Stimulated activated CD8-positive, alpha-beta memory T cell treated with anti-CD3 and anti-CD28 coated beads, Interleukin-15, amount 100 ng/mL, for 24 hours (primary cell): ENCODE data around the gene AKAP12.
A peak's percentile ranks its signal among the peaks of the same experiment; 100 is the strongest.
"Not testable (repeated sequence)": the region's sequence is repeated elsewhere in the genome, so short reads cannot be mapped to it uniquely, and the experiment has no call there.

Experiments
- DNase-seq: peaks from one replicate; pipeline ENCODE4 v3.0.0-alpha.2; 2020; ENCODE audit warnings: low read depth

The AKAP12 gene

DNA sequence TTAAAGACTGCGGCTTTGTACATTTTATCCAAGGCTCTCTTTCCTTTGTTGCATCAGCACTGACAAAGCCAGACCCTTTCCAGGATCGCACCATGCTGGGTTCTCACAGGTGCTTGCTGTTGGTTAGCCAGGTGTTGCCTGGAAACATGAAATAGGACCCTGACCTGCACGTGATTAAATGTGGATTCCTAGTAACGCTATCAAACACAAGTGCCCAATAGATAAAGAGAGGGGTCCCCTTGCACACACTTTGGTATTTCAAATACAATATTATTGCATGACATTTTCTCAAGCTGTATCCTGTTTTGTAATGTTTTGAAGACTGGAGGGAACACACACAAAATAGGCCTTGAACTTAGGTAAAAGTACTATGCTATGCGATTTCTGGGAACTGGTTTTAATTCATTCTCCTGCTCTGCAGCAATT lies 73.3 kb downstream of the AKAP12 start:
- DNase-seq: no peak

DNA sequence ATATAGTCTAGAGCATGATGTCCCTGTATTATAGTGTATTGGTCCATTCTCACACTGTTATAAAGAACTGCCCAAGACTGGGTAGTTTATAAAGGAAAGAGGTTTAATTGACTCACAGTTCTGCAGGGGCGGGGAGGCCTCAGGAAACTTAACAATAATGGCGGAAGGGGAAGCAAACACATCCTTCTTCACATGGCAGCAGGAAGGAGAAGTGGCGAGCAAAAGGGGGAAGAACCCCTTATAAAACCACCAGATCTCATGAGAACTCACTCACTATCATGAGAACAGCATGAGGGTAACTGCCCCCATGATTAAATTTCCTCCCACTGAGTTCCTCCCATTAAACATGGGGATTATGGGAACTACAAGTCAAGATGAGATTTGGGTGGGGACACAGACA lies 75.9 kb downstream of the AKAP12 start:
- not testable (repeated sequence) for DNase-seq

DNA sequence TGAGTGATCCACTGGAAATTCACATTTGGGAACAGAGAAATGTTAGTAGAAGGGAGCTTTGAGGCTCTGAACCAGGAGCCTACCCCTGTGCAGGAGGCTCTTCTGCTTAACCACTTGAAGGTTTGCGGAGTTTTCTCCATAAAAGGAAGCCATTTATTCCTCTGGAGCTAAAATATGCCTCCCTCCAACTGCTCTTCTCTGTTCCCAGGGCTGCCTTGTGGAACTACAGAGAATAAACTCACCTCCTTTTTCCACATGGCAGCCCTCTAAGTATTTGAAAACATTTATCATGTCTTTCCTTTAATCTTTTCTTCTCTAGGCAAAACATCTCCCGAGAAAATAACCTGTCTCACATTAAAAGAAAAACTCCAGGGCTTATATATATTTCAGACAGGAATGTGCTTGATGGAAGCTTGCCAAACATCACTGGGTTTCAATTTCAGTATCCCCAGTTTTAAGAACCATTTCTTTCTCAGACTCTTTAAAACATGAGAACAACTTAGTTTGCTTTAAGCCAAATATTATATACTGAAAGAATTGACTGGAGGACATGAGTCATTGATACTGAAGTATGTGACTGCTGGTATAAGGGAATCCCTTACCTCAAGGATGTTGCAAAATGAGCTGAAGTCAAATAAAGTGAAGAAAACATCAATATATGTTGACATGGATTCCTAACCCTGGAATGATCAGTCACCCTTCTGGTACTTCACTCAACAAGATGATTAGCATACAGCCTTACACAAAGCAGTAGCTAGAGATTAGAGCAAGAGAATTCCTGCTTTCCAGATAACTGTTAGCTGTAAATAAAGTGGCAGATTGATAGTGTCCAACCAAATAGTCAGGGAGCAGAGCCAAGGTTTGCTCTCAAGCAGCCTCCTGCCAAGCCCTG lies 77.6 kb downstream of the AKAP12 start:
- DNase-seq: no peak

DNA sequence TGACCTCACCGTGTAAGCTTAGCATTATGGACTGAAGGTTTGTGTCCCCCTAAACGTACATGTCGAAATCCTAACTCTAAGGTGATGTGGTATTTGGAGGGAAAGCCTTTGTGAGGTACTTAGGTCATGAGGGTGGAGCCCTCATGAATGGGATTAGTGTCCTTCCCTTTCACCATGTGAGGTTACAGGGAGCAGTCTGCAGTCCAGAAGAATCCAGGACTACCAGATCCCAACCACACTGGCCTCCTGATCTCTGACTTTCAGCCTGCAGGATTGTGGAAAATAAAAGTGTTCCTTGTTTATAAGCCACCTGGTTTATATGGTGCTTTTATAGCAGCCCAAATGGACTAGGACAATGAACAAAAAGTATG lies 78.2 kb downstream of the AKAP12 start:
- DNase-seq: no peak

DNA sequence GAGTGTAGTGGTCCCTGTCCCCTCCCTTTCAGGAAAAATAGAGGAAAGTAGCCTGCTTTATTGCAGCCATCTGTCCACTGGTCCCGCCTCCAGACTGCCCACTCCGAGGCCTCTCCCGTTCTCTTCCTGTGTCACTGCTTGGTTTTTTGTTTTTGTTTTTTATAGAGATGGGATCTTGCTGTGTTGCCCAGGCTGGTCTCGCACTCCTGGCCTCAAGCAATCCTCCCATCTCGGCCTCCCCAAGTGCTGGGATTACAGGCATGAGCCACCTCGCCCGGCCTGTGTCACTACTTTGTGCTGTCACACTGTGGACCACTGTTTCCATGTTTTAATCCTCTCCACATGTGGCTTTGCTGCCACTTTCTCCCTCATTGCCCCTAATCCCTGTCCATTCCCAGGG lies 80.4 kb downstream of the AKAP12 start:
- DNase-seq: no peak

DNA sequence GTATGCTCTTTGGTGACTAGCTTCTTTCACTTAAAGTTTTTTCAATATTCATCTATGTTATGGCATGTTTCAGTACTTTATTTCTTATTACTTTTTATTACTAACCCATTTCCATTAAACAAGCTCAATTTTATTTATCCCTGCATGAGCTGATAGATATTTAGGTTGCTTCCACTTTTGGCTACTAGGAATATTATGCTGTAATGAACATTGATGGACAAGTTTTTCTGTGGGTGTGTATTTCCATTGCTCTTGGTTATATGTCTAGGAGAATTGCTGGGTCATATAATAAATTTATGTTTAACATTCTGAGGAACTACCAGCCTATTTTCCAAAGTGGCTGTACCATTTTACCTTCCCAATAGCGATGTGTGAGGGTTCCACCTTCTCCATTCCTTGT lies 81.7 kb downstream of the AKAP12 start:
- no peak for DNase-seq

DNA sequence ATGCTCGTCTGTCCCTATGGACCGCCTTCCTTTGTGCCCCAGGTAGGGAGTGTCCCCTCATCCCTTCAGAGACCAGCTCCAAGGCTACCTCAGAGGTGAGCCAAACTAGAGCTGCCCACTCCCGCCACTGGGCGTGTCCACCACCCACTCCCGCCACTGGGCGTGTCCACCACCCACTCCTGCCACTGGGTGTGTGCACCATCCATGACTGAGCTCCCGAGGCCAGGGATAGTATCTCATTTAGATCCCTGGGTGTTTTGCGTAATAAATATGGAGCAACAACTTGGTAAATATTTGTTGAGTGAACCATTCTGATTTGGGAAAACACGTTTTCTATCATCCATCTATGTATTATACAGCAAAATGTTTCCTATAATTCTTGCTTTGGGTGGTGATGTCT lies 82.8 kb downstream of the AKAP12 start:
- no peak for DNase-seq

DNA sequence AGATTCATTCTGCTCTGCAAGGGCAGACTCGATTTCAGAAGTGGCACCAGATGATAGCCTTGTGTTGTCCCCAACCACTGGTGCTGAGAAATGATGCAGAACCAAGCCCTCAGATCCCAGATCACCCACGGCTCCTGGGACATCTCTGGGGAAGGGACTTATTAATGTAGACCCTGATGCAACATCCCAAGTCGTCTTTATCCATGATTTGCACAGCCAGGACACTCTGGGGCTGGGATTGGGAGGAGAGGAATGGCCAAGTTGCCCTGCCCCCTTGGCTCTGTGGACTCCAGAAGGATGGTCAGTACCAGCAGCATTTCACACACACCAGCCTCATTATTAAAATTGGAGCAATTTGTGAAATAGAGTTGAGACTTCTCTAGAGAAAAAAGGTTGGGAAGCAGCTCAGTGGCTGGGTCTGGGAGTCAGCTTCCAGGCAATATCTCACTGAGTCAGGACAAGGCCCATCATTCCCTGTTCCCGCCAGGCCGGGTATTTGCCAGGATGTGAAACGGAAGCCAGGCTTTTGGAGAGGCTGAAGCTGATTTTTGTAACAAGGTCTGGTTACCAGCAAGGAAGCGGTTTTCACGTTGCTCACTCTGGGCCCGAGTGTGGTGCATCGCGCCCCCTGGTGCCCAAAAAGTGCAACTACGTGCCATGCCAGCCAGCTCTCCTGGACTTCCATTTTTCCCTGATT lies 84.2 kb downstream of the AKAP12 start:
- peak; percentile 64 for DNase-seq

DNA sequence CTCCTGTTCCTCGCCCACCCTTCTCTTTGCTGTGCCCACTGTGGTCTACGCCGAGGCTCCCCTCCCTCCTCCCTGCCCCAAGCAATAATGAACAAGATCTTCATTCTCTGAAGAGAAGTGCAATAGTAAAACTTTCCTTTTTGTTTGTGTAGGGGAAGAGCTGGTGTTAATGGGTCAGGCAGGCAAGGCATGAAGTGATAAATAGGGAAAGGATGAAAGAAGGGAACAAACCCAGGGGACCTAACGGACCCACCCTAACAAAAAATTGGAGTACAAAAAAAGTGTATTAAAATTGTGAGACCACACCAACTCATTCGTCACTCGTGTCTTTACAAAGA lies 84.7 kb downstream of the AKAP12 start:
- DNase-seq: no peak

DNA sequence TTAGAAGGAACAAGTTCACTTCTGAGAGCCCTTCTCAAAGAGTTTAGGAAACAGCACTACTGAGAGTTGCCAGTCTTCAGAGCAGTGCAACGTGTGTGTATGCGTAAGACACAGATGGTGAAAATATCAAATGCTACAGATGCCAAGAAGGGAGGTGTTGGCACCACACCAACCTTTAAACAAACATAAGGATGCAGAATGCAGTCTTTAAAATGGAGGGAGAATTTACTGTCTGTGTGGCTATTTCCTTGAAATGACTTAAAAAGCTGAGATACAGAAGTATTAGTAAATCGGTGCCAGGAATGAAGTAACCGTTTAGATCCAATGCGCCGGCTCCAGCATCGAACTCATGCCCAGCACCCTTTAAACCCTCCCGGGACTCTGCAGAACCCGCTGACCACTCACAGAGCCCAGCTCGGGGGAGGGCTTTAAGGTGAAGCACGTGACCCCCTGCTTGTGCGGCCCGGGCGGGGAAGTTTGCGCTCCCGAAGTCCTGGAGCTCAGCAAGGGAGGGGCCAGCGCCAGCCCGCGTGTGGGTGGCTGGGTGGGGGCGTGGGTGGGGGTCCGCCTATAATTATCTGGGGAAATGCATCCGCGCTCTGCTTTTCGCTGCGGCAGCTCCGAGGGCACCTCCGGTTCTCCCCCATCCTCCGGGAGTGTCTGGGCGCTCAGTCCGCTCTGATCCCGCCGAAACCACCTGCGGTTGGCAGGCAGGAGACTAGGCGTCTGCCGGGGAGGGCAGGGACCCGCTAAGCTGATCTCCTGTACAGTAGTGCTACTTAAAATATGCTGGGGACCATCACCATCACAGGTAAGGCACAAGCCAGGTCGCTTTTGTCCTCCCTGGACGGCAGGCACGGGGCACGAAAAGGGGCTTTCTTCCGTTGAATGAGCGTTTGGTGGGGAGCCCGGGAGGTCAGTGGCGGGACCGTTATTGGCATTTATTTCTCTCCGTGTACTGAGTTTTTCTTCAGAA lies 85.6 kb downstream of the AKAP12 start:
- DNase-seq: no peak

DNA sequence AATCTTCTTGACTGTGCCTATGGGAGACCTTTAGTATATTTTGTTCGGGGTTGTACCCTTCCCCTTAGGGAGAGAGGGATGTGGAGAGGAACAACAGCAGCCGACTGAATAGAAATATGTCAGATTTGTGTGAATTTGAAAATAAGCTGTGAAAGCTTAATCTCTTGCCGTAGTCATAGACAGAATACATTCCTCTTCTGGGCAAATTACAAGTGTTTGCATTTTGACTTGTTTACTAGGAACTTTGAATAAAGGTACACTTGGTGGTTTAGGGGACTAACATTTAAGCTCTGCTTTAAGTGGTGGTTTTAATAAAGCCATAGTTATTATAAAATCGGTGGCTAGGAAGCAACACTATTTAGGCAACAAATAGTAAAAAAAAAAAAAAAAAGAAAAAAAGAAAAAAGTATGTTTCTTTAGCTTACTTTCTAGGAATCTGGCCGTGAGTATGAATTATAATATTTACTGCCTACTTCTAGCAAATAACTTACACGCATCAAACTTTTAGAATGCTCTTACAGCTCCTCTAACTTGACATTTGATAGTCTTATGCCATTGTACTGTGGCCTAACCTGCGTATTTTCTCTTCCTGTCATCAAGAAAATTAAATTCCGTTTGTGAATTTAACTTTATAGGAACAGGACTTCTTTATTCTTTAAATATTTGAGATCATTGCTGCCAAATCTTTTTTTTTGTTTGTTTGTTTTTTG lies 86.5 kb downstream of the AKAP12 start:
- no peak for DNase-seq

DNA sequence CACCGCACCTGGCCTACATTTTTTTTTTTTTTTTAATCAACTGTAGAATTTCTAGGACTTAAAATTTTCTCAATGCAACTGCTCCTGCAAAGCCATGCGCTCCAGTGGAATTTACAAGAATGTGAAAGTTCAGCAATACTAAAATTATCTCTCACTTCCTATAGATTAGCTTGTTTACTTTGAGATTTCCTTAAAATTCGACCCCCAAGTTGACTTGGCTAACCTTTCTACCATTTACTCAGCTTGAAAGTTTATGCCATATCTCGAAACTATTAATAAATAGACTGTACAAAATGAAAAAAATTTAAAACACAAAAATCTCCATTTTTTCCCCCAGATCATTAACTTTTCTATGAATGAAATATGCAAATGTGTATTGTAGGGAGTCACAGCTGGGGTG lies 87.3 kb downstream of the AKAP12 start:
- DNase-seq: no peak

DNA sequence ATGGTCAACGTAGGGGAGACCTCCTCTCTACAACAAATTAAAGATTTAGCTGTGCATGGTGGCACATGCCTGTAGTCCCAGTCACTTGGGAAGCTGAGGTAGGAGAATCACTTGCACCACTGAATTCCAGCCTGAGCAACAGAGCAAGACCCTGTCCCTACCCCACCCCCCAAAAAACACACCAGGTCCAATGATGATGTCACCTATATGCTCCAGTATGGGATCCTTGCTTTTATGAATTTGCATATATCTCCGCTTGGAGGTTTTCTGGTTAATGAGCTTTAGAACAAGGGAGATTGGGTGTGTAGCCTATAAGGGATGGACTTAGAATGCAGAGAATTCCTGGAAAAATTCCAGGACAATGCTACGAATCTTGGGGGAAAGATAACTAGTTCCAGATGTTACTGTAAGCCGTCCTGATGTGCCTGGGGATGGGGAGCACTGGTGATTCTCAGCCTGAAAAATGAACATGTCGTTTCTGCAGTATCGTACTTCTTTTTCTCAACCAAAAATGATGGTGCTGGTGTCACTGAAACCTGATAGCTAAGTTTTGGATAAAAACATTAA lies 90.4 kb downstream of the AKAP12 start:
- DNase-seq: no peak

DNA sequence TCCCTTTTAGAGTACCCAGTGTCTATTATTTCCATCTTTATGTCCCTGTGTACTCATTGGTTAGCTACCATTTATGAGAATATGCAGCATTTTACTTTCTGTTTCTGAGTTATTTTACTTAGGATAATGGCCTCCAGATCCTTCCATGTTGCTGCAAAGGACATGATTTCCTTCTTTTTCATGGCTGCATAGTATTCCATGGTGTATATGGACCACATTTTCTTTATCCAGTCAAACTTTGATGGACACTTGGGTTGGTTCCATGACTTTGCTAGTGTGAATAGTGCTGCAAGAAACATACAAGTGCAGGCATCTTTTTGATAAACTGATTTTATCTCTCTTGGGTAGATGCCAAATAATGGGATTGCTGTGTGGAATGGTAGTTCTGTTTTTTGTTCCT lies 96.2 kb downstream of the AKAP12 start:
- no peak for DNase-seq

DNA sequence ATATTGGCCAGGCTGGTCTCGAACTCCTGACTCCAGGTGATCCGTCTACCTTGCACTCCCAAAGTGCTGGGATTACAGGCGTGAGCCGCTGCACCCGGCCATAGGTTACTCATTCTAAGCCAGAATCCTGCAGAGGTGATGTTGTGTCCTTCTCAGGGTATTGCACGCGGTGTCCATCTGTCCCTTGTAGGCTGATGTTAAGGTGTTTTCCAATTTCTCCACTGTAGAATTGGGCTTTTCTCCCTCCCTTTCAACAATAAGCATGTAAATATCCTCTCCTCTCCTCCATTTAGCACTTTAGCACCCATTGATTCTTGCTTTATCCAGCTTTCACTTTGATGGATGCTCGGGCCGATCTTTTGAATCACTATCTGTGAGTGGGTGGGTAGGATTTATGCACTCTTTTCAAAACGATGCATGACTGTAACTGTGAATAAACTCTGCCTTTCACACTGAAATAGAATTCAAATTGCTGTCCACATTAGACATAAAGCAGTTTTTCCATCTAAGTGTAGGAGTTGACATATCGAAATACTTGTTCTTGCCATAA lies 99.0 kb downstream of the AKAP12 start:
- no peak for DNase-seq

DNA sequence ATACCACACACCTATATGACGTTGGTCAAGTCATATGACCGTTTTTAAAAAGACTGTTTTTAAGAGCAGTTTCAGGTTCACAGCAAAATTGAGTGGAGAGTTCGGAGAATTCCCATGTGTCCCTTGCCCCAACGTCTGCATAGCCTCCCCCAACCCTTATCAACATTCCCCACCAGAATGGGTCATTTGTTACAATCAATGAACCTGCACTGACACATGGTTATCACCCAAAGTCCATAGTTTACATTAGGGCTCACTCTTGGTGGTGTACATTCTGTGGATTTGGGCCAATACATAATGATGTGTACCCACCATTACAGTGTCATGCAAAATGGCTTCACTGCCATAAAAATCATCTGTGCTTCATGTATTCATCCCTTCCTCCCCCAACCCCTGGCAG lies 99.6 kb downstream of the AKAP12 start:
- no peak for DNase-seq

DNA sequence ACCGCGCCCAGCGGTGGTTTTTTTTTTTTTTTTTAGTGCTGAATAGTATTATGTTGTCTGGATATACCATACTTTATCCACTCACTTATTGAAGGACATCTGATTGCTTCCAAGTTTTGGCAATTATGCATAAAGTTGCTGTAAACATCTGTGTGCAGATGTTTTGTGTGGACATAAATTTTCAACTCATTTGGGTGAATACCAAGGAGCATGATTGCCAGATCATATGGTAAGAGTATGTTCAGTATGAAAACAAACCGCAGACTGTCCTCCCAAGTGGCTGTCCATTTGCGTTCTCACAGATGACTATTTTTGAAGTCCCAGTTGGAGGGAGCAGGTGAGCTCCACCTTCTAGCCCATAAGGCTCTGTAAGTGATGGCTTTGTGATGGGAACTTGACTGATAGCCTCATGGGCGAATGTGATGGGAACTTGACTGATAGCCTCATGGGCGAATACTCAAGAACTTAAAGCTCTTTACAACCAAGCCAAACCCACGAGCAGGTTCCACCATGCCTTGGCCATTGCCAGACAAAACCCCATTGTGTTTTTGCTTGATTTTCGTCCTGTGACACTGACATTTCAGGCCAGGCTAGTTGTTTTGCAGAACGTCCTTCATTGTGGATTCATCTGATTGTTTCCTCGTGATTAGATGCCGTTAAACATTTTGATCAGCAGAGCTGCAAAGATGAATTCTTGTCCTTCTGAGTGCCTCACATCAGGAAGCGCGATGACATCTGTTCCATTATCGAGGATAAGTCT lies 100.6 kb downstream of the AKAP12 start:
- no peak for DNase-seq

DNA sequence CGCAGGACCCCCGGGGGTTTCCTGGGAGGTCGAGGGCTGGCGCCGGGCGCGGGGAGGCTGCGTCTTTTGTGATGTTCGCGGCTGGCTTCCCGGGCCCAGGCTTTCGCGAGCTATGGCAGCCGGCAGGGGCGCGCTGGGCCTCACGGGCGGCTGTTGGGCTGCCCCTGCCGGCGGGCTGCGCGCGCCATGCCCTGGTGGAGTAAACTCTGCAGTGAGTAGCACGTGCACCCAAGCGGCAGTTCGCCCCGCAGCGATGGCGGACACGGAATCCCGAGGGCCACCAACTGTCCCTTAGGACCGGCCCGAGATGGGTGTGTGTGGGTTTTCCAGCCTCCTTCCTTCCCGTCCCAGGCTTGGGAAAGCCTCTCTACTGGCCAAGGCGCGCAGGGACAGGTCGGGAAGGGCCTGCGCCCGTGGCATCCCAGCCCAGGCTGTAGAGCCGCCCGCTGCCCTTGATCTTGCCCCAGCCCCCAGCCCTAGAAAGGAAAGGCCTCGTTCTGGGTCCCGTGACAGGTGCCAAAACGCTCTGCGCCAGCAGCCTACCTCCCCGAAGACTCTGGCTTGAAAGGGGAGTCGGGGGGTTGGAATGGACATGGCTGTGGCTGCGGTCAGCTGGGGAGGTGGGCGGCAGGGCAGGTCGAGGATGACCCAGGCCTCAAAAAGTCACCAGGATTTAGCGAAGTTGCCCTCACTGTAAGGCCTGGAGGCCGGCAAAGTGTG lies 101.9 kb downstream of the AKAP12 start:
- DNase-seq: no peak

DNA sequence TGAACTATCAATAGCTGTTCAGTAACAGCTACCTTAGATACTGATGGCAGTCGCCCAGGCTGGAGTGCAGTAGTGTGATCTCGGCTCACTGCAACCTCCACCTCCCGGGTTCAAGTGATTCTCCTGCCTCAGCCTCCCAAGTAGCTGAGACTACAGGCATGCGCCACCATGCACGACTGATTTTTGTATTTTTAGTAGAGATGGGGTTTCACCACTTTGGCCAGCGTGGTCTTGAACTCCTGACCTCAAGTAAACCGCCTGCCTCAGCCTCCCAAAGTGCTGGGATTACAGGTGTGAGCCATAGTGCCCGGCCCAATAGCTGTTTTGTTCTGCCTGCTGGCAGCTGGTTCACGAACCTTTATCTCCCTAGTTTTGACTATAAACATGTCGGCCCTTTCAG lies 103.0 kb downstream of the AKAP12 start:
- not testable (repeated sequence) for DNase-seq
